Nephron progenitor cell (in vitro differentiated cells): Measurements from ENCODE around the gene PSPC1.
"Not testable (repeated sequence)": the region's sequence is repeated elsewhere in the genome, so short reads cannot be mapped to it uniquely, and the experiment has no call there.

ENCODE experiments used
- DNase-seq: peaks from one replicate; pipeline ENCODE4 v3.0.0; 2021
- H3K27ac Mint-ChIP-seq: 2 replicates; pipeline ENCODE4 v1.8.0; 2021; ENCODE audit warnings: mild to moderate bottlenecking, moderate library complexity, mixed read lengths
- H3K27me3 Mint-ChIP-seq: 2 replicates; pipeline ENCODE4 v1.8.0; 2021; ENCODE audit warnings: mild to moderate bottlenecking, low read depth, mixed read lengths; ENCODE audit not compliant: poor library complexity
- H3K36me3 Mint-ChIP-seq: 2 replicates; pipeline ENCODE4 v1.8.0; 2021; ENCODE audit warnings: low read depth, mixed read lengths
- H3K4me1 Mint-ChIP-seq: 2 replicates; pipeline ENCODE4 v1.8.0; 2021; ENCODE audit warnings: mixed read lengths
- H3K4me3 Mint-ChIP-seq: 2 replicates; pipeline ENCODE4 v1.8.0; 2021; ENCODE audit warnings: mild to moderate bottlenecking, moderate library complexity, mixed read lengths
- H3K9me3 Mint-ChIP-seq: 2 replicates; pipeline ENCODE4 v1.8.0; 2021; ENCODE audit warnings: mild to moderate bottlenecking, moderate library complexity, mixed read lengths
- CTCF ChIP-seq: fragments of 200-600 bp; sonication (generic); IDR thresholded peaks from 2 replicates; pipeline ENCODE4 v1.5.0; 2021; ENCODE audit warnings: antibody characterized with exemption

Gene PSPC1

GRCh38 chr13:19700963-19701362 lies 81.8 kb downstream of the PSPC1 start:
- H3K4me3 Mint-ChIP-seq, DNase-seq, H3K36me3 Mint-ChIP-seq, H3K9me3 Mint-ChIP-seq, H3K4me1 Mint-ChIP-seq, H3K27me3 Mint-ChIP-seq, H3K27ac Mint-ChIP-seq: not testable (repeated sequence)

- no peak for DNase-seq
- peaks cover 19% of the 10 kb centered on the region for H3K4me1 Mint-ChIP-seq
- no peaks in the 10 kb centered on the region for H3K27me3 Mint-ChIP-seq
- TF ChIP-seq CTCF, result no peak
- peaks cover 44% of the 10 kb centered on the region for H3K36me3 Mint-ChIP-seq
- peaks cover 4% of the 10 kb centered on the region for H3K9me3 Mint-ChIP-seq
- no peak overlapping the region for H3K4me3 Mint-ChIP-seq
- H3K27ac Mint-ChIP-seq, result no peak overlapping the region
Measured at GRCh38 chr13:19695829-19696228, 86.9 kb downstream of the PSPC1 start.

GRCh38 chr13:19695428-19695827 lies 87.3 kb downstream of the PSPC1 start:
- peaks cover 19% of the 10 kb centered on the region for H3K4me1 Mint-ChIP-seq

GRCh38 chr13:19691447-19691846 lies 91.3 kb downstream of the PSPC1 start:
- peaks cover 19% of the 10 kb centered on the region for H3K4me1 Mint-ChIP-seq
- peaks cover 56% of the 10 kb centered on the region for H3K36me3 Mint-ChIP-seq
- peak overlapping the region; percentile 89 for H3K27ac Mint-ChIP-seq
- DNase-seq, H3K9me3 Mint-ChIP-seq, H3K27me3 Mint-ChIP-seq, H3K4me3 Mint-ChIP-seq: not testable (repeated sequence)

More at GRCh38 chr13:19695428-19695827, 87.3 kb downstream of the PSPC1 start:
- Mint-ChIP-seq H3K27me3 (no peaks in the 10 kb centered on the region), H3K36me3 (peaks cover 48% of the 10 kb centered on the region), H3K27ac (no peak overlapping the region), H3K4me3 (no peak overlapping the region), H3K9me3 (peaks cover 4% of the 10 kb centered on the region)
- no peak for DNase-seq
- TF ChIP-seq CTCF, result no peak

GRCh38 chr13:19685437-19685836 lies 97.3 kb downstream of the PSPC1 start:
- H3K27me3 Mint-ChIP-seq, result no peaks in the 10 kb centered on the region
- no peak overlapping the region for H3K27ac Mint-ChIP-seq
- H3K9me3 Mint-ChIP-seq, result no peaks in the 10 kb centered on the region
- TF ChIP-seq CTCF, result no peak
- DNase-seq, result no peak
- H3K36me3 Mint-ChIP-seq, result peaks cover 17% of the 10 kb centered on the region
- H3K4me1 Mint-ChIP-seq, result no peaks in the 10 kb centered on the region
- H3K4me3 Mint-ChIP-seq, result no peak overlapping the region

GRCh38 chr13:19685034-19685433 lies 97.7 kb downstream of the PSPC1 start:
- Mint-ChIP-seq H3K4me1 (no peaks in the 10 kb centered on the region), H3K4me3 (no peak overlapping the region), H3K36me3 (peaks cover 14% of the 10 kb centered on the region), H3K27ac (no peak overlapping the region), H3K9me3 (no peaks in the 10 kb centered on the region), H3K27me3 (no peaks in the 10 kb centered on the region)
- TF ChIP-seq CTCF, result no peak
- DNase-seq, result no peak

- Mint-ChIP-seq H3K27me3 (no peaks in the 10 kb centered on the region), H3K36me3 (peaks cover 27% of the 10 kb centered on the region), H3K9me3 (no peaks in the 10 kb centered on the region), H3K4me3 (no peak overlapping the region), H3K4me1 (no peaks in the 10 kb centered on the region), H3K27ac (no peak overlapping the region)
- no peak for TF ChIP-seq CTCF
- DNase-seq, result no peak
Measured at GRCh38 chr13:19681517-19681916, 101.2 kb downstream of the PSPC1 start.
